HepG2 (cell line): ENCODE results near the gene NACC2. TPM values are rescaled to one million over a fixed set of nuclear protein-coding genes. Genes with fewer than 3 reads are reported as not detected.

ENCODE experiments used
- E2F2 ChIP-seq: sonication (generic); formaldehyde crosslinking; IDR thresholded peaks from 2 replicates; pipeline ENCODE4 v1.4.0; 2020; ENCODE audit warnings: missing genetic modification reagents, borderline replicate concordance
- HES4 ChIP-seq: sonication (generic); formaldehyde crosslinking; IDR thresholded peaks from 2 replicates; pipeline ENCODE4 v1.9.0; 2021; ENCODE audit warnings: mild to moderate bottlenecking, missing genetic modification reagents, borderline replicate concordance
- HNRNPK ChIP-seq: fragments of 200-400 bp; formaldehyde crosslinking; IDR thresholded peaks from 2 replicates; pipeline ENCODE4 v1.6.1; 2018; ENCODE audit warnings: low read length, low read depth, moderate library complexity, mild to moderate bottlenecking; ENCODE audit not compliant: poor library complexity, severe bottlenecking
- IKZF5 ChIP-seq: IDR thresholded peaks from 2 replicates; pipeline ENCODE4 v1.6.1; 2018; ENCODE audit warnings: missing genetic modification reagents, mild to moderate bottlenecking, missing compliant biosample characterization
- IRF9 ChIP-seq: sonication (generic); formaldehyde crosslinking; IDR thresholded peaks from 2 replicates; pipeline ENCODE4 v1.8.0; 2022; ENCODE audit warnings: missing genetic modification reagents, mild to moderate bottlenecking, borderline replicate concordance
- MAFK ChIP-seq, 2 experiments: IDR thresholded peaks in 1 of 2; conservative IDR thresholded peaks in 1 of 2; 2 replicates each; pipeline ENCODE4 v1.6.1; 2011; ENCODE audit warnings: improper control_type of control experiment in 2 of 2, low read length in 2 of 2
- MNT ChIP-seq: fragments of 450-650 bp; IDR thresholded peaks from 2 replicates; pipeline ENCODE4 v1.6.1; 2016
- MTERF4 ChIP-seq: sonication (generic); formaldehyde crosslinking; IDR thresholded peaks from 2 replicates; pipeline ENCODE4 v1.8.0; 2023; ENCODE audit warnings: mild to moderate bottlenecking, missing genetic modification reagents
- MXD4 ChIP-seq: IDR thresholded peaks from 2 replicates; pipeline ENCODE4 v1.6.1; 2016; ENCODE audit warnings: mild to moderate bottlenecking, missing biosample characterization, missing genetic modification reagents
- PTBP1 ChIP-seq: fragments of 200-400 bp; formaldehyde crosslinking; IDR thresholded peaks from 2 replicates; pipeline ENCODE4 v1.6.1; 2018; ENCODE audit warnings: low read length, low read depth; ENCODE audit not compliant: poor library complexity, severe bottlenecking
- STAT6 ChIP-seq: sonication (generic); formaldehyde crosslinking; IDR thresholded peaks from 2 replicates; pipeline ENCODE4 v1.4.0; 2020; ENCODE audit warnings: missing genetic modification reagents, mild to moderate bottlenecking, borderline replicate concordance
- ZBTB21 ChIP-seq: sonication (generic); formaldehyde crosslinking; IDR thresholded peaks from 2 replicates; pipeline ENCODE4 v1.4.0; 2020; ENCODE audit warnings: missing genetic modification reagents
- ZNF510 ChIP-seq: sonication (generic); formaldehyde crosslinking; IDR thresholded peaks from 2 replicates; pipeline ENCODE4 v1.4.0; 2020; ENCODE audit warnings: low read depth, mild to moderate bottlenecking, missing genetic modification reagents
- ZSCAN20 ChIP-seq: sonication (generic); formaldehyde crosslinking; IDR thresholded peaks from 2 replicates; pipeline ENCODE4 v1.4.0; 2020; ENCODE audit warnings: missing genetic modification reagents, mild to moderate bottlenecking, borderline replicate concordance
- polyA plus RNA-seq, 8 experiments: library from polyadenylated mRNA; depleted of rRNA in 3 of 8; stranded (reverse) in 7 of 8; unstranded in 1 of 8; fragments of >200 nt; fragmentation: Illumina TruSeq in 4 of 8; extraction: Trizol in 4 of 8; gene quantifications; 2 replicates each; pipeline versions ENCODE4 v1.2.1 to v1.2.3, GENCODE V29; 2011 to 2016; ENCODE audit warnings: low read depth in 4 of 8, missing spikeins in 1 of 8, mixed read lengths in 1 of 8; ENCODE audit not compliant: insufficient read depth in 1 of 8
- total RNA-seq, 5 experiments: library from RNA; depleted of rRNA; stranded (reverse); fragments of >200 nt; fragmentation: Illumina TruSeq; extraction: Trizol; gene quantifications; 2 replicates each; pipeline ENCODE4 v1.2.3, GENCODE V29; 2016; ENCODE audit warnings: low read depth in 1 of 5

Gene NACC2
- total and polyA plus RNA-seq, 2 of the 13 experiments (the other 11 are each of a cell fraction or from before 2014, with no cell fraction given): 5.9 to 12.3 TPM

- TF ChIP-seq IKZF5 (CRISPR knock-in tag) (no peak), ZNF510 (CRISPR knock-in tag) (no peak), HES4 (CRISPR knock-in tag) (no peak), STAT6 (CRISPR knock-in tag) (no peak), IRF9 (CRISPR knock-in tag) (no peak), ZSCAN20 (CRISPR knock-in tag) (no peak), HNRNPK (no peak), ZBTB21 (CRISPR knock-in tag) (no peak), MTERF4 (no peak), E2F2 (CRISPR knock-in tag) (no peak), MAFK (conservative IDR thresholded peaks at IDR 0.05 in 1 of 2, IDR thresholded peaks at IDR 0.05 in 1 of 2; ENCODE audit: low read length in 2 of 2) (no peak), MNT (no peak), MXD4 (CRISPR knock-in tag) (no peak), PTBP1 (no peak)
Measured at GRCh38 chr9:136007934-136008692, 87.0 kb downstream of the NACC2 start (continued).
